Femur (tissue), 1 donor: ENCODE results near the gene GABBR2.

Source experiments
- DNase-seq: peaks from one replicate; pipeline ENCODE4 v3.0.0-alpha.2; 2017

Gene GABBR2

GRCh38 chr9:98720402-98720801 lies 11.7 kb upstream of the GABBR2 start:
- DNase-seq = no peak

GRCh38 chr9:98719055-98719454 lies 10.3 kb upstream of the GABBR2 start:
- DNase-seq = no peak

- DNase-seq = no peak
Measured at GRCh38 chr9:98714833-98715232, 6.1 kb upstream of the GABBR2 start.

GRCh38 chr9:98712987-98713386 lies 4.3 kb upstream of the GABBR2 start:
- no peak for DNase-seq

- DNase-seq = peak; percentile 39
Measured at GRCh38 chr9:98709968-98710965, 1.5 kb upstream of the GABBR2 start.

- no peak for DNase-seq
Measured at GRCh38 chr9:98708103-98708932, 417 bp downstream of the GABBR2 start.

GRCh38 chr9:98707166-98708102 lies 1.3 kb downstream of the GABBR2 start:
- peak; percentile 68 for DNase-seq

GRCh38 chr9:98706651-98707165 lies 2.0 kb downstream of the GABBR2 start:
- DNase-seq = no peak

GRCh38 chr9:98702835-98703380 lies 5.8 kb downstream of the GABBR2 start:
- DNase-seq = no peak

- no peak for DNase-seq
Measured at GRCh38 chr9:98702340-98702739, 6.4 kb downstream of the GABBR2 start.

GRCh38 chr9:98701576-98701975 lies 7.2 kb downstream of the GABBR2 start:
- DNase-seq = no peak

GRCh38 chr9:98700801-98701200 lies 7.9 kb downstream of the GABBR2 start:
- DNase-seq = no peak

GRCh38 chr9:98698856-98699255 lies 9.9 kb downstream of the GABBR2 start:
- DNase-seq = no peak

GRCh38 chr9:98694943-98695342 lies 13.8 kb downstream of the GABBR2 start:
- no peak for DNase-seq

GRCh38 chr9:98692392-98692791 lies 16.3 kb downstream of the GABBR2 start:
- DNase-seq = no peak

- DNase-seq = no peak
Measured at GRCh38 chr9:98691890-98692289, 16.8 kb downstream of the GABBR2 start.

- no peak for DNase-seq
Measured at GRCh38 chr9:98690686-98691085, 18.0 kb downstream of the GABBR2 start.

- no peak for DNase-seq
Measured at GRCh38 chr9:98688710-98689495, 19.8 kb downstream of the GABBR2 start.

- no peak for DNase-seq
Measured at GRCh38 chr9:98687911-98688310, 20.8 kb downstream of the GABBR2 start.

- DNase-seq = no peak
Measured at GRCh38 chr9:98686961-98687855, 21.5 kb downstream of the GABBR2 start.
